Measurements from ENCODE around the gene SIRT2.

Gene SIRT2

DNA sequence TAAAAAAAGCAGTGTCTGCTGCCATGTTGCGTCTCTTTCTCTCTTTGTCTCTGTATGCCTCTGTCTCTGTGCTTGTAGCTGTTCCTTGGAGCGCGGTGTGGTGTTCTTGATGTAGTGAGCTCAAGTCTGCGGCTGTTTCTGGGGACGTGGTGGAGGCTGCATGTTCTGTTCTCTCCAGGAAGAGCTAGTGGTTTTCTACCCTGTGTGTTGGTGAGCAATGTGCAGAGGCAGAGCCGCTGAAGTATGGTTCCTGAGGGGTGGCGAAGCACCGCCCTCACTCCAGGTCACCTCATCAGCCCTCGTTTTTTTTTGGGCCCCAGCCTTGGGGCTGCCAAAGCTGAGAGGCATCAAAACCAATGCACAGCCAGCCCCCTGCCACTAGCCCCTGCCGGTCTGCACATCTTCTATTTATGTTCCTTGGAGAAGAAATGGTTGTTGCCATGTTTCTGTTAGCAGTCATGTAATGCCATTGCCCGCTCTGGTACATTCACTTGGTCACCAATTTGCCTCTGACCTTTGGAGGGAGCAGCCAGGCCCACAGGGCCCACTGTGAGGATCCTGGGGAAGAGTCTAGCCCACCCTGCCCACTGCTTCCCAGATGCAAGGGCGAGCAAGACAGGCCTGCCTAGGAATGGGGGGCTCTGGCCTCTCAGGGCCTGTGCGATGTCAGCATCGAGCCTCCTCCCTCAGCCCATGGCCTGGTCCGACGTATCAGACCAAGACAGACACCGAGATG is 56.8 kb downstream of the SIRT2 start:
- H3K27ac ChIP-seq = peak overlapping the region; percentile 100

DNA sequence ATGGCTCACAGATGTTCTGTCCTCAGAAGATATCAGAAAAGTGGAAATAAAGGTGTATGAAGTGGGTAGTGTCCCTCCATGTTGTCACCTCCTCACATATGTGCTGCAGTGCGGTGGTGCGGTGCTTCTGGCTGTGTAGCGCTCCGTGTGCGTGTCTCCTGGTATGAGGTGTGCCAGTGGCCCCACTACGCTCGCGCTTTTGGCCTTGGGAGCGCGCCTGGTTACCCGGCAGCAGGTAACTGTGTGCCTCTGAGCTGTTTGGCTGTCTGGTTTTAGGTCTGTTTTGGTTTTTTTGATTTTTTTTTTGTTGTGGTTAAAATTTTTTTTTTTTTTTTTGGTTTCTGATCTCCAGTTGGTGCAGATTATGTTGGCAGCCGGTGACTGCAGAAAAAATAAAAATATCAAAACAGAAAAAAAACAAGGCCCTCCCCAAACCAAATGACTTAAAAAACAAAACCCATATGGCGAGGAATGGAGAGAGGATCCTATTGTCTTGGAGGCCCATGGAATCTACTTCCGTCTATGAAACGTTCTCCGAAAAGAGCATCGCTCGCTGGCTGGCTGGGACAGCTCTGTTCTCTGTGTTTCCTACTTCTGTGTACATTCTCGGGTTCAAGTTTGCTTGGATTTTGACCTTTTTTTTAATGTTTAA is 57.5 kb downstream of the SIRT2 start:
- peak overlapping the region; percentile 100 for H3K27ac ChIP-seq
- TF ChIP-seq, protein P1, sequence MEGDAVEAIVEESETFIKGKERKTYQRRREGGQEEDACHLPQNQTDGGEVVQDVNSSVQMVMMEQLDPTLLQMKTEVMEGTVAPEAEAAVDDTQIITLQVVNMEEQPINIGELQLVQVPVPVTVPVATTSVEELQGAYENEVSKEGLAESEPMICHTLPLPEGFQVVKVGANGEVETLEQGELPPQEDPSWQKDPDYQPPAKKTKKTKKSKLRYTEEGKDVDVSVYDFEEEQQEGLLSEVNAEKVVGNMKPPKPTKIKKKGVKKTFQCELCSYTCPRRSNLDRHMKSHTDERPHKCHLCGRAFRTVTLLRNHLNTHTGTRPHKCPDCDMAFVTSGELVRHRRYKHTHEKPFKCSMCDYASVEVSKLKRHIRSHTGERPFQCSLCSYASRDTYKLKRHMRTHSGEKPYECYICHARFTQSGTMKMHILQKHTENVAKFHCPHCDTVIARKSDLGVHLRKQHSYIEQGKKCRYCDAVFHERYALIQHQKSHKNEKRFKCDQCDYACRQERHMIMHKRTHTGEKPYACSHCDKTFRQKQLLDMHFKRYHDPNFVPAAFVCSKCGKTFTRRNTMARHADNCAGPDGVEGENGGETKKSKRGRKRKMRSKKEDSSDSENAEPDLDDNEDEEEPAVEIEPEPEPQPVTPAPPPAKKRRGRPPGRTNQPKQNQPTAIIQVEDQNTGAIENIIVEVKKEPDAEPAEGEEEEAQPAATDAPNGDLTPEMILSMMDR (conservative IDR thresholded peaks at IDR 0.05) = no peak

More for the DNA sequence above, 56.8 kb downstream of the SIRT2 start:
- TF ChIP-seq, protein P1 (conservative IDR thresholded peaks at IDR 0.05) = no peak

DNA sequence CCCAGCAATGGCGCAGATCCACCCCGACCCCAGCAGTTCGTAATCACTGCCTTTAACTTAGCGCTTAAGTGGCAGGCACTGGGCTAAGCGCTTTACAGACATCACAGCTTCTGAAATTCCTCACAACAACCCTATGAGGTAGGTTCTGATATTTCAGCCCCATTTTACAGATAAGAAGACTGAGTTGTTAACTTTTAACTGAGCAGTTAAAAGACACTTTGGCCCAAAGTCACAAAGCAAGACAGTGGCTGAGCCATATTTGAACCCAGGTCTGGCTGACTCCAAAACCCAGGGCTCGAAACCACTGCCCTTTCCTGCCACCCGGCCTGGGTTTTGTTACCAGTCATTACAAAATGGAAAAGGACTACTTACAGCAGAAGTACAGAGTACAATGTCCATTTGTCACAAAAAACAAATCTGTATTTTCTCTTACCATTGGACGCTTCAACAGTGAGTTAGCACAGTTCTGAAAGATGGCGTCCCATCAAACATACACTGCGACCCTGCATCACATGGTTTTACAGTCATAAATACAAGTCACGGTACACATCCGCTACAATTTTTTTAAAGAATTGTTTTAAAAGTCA is 58.1 kb downstream of the SIRT2 start:
- peak overlapping the region; percentile 100 for H3K27ac ChIP-seq
- TF ChIP-seq, protein P1 (conservative IDR thresholded peaks at IDR 0.05) = no peak

DNA sequence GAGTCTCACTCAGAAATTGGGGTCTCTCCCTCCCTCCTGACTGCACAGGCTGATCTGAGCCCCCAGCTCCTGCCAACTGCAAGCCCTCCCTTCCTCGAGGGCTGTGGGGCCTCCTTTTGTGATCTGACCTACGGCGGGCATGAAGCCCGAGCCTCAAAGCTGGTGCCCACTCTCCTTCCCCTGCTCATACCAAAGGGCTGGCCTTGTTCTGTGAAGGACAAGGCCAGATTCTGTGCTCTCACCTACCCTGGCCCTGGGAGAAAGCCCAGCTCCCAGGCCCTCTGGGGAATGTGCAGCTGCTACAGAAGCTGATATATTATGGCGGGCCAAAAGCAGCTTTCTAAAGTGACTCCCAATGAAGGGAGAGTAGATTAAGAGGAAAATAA is 58.8 kb downstream of the SIRT2 start:
- TF ChIP-seq, protein P1 (conservative IDR thresholded peaks at IDR 0.05) = no peak
- H3K27ac ChIP-seq = peak overlapping the region; percentile 100

DNA sequence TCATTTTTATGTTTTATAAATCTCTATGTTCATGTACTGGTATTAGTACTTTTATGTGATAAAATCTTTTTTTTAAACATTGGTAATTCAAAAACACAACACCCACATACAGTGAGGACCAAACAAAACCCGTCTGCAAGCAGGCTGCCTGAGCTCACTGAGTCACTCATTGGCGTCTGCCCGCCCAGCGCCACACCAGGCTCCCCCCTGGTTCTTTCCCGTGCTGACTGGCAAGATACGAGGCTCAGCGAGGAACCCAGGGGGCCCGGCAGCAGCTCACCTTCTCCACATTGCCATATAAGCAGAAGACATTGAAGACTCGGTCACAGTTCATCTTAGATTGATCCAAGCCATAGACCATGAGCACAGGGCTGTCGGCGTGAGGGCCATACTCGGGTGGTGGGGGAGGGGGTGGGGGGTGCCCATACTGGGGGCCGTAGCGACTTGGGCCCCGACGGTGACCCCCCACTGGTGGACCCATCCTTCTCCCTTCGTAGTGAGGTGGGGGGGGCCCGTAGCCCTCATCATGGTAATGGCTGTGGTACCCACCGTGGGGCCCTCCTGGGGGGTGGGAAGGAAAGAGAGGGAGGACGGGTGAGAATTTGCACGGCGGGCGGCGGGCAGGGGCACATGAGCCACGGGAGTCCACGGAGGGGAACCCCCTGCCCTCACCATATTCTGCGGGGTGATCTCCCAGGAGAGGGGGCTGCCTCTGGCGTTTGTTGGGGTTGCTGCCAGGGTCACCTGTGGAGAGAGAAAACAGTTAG is 59.4 kb downstream of the SIRT2 start:
- TF ChIP-seq, protein P1 (conservative IDR thresholded peaks at IDR 0.05) = no peak
- peak overlapping the region; percentile 100 for H3K27ac ChIP-seq

DNA sequence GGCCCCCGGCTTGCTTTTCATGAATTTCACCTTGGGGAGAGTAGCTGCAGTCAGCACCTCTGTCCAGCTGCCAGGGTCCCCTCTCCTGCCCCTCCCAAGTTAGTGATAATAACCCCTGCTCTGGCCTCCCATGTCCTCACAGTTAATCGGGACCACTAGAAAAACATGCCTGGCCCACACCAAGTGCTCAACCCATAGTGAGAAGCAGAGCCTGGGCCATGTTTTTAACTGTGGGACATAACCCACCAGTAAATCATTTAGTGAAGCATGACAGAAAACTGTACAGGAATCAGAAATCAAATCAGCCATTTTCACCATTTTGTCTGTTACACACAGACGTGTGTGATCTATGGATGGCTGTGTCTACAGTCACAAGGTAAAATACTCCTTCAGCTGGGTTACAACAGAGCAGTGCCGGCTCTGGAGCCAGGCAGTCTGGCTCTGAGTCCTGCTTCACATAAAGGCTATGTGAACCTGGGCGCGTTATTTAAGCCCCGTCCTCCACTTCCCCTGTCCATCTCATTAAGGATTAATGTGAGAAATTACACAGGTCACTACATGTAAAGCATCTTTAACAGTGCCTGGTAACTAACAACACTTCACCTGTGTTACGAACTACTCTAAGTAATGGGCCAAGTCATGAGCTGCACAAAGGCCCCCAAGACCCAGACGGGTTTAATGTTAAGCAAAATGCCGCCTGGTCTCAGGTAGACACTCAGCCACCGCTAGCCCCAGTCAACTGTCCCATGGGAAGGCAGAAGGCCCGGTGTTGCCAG is 60.2 kb downstream of the SIRT2 start:
- peak overlapping the region; percentile 100 for H3K27ac ChIP-seq
- TF ChIP-seq, protein P1 (conservative IDR thresholded peaks at IDR 0.05) = no peak

Measured in VCaP (cell line).